ENCODE results near the gene PTPRA. TPM values are rescaled to one million over a fixed set of nuclear protein-coding genes. Genes with fewer than 3 reads are reported as not detected.

PTPRA gene
- total and polyA plus RNA-seq, 4 donors = 8.7 to 24.3 (median 15.7) TPM

GRCh38 chr20:2920473-2920872 is 47.2 kb downstream of the PTPRA start:
- no peaks in the 10 kb centered on the region for H3K27me3 ChIP-seq (ENCODE audit: control insufficient read depth in 4 of 4, insufficient read depth in 4 of 4, low read length in 3 of 4)
- 96% methylated on average over 1 of the region's 1 CpG for WGBS
- TF ChIP-seq ATF3 (IDR thresholded peaks at IDR 0.05) = no peak
- TF ChIP-seq, protein P1, sequence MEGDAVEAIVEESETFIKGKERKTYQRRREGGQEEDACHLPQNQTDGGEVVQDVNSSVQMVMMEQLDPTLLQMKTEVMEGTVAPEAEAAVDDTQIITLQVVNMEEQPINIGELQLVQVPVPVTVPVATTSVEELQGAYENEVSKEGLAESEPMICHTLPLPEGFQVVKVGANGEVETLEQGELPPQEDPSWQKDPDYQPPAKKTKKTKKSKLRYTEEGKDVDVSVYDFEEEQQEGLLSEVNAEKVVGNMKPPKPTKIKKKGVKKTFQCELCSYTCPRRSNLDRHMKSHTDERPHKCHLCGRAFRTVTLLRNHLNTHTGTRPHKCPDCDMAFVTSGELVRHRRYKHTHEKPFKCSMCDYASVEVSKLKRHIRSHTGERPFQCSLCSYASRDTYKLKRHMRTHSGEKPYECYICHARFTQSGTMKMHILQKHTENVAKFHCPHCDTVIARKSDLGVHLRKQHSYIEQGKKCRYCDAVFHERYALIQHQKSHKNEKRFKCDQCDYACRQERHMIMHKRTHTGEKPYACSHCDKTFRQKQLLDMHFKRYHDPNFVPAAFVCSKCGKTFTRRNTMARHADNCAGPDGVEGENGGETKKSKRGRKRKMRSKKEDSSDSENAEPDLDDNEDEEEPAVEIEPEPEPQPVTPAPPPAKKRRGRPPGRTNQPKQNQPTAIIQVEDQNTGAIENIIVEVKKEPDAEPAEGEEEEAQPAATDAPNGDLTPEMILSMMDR (IDR thresholded peaks at IDR 0.05; ENCODE audit: low read depth, low read length, missing input control) = no peak
- TF ChIP-seq SP1 (IDR thresholded peaks at IDR 0.05) = no peak
- no peak for TF ChIP-seq GABPA (IDR thresholded peaks at IDR 0.05 in 1 of 2, conservative IDR thresholded peaks at IDR 0.05 in 1 of 2)
- TF ChIP-seq FOXA1 (IDR thresholded peaks at IDR 0.05) = no peak
- TF ChIP-seq JUND (IDR thresholded peaks at IDR 0.05) = no peak
- no peak for TF ChIP-seq REST (IDR thresholded peaks at IDR 0.05)
- no peak for TF ChIP-seq TAF1 (conservative IDR thresholded peaks at IDR 0.05)
- TF ChIP-seq, protein P2, sequence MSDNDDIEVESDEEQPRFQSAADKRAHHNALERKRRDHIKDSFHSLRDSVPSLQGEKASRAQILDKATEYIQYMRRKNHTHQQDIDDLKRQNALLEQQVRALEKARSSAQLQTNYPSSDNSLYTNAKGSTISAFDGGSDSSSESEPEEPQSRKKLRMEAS (IDR thresholded peaks at IDR 0.05) = no peak
- TF ChIP-seq NR2F2 (IDR thresholded peaks at IDR 0.05) = no peak
- no peak for TF ChIP-seq EGR1 (IDR thresholded peaks at IDR 0.05; ENCODE audit: low read depth in 2 of 2)
- no peak for TF ChIP-seq ZBTB33 (IDR thresholded peaks at IDR 0.05)
- H3K4me1 ChIP-seq (ENCODE audit: control insufficient read depth in 4 of 4, insufficient read depth in 4 of 4, low read length in 3 of 4) = peaks cover 8 to 41% (median 30%) of the 10 kb centered on the region in 4 donors
- peaks cover 0 to 3% (median 0%) of the 10 kb centered on the region in 4 donors for H3K36me3 ChIP-seq (ENCODE audit: control insufficient read depth in 4 of 4, insufficient read depth in 3 of 4, low read depth in 1 of 4, low read length in 3 of 4)
- H3K9ac ChIP-seq (ENCODE audit: low read depth in 1 of 2, low read length in 2 of 2) = no peak overlapping the region
- peak overlapping the region; percentile 66 to 85 for H3K27ac ChIP-seq (ENCODE audit: low read depth in 1 of 2, low read length in 2 of 2)
- DNase-seq (ENCODE audit: low spot score) = no peak
- no peak overlapping the region for H3K4me3 ChIP-seq (ENCODE audit: low read depth in 1 of 3, low read length in 3 of 3)
- H3K9me3 ChIP-seq (ENCODE audit: control insufficient read depth in 4 of 4, low read length in 3 of 4) = no peaks in the 10 kb centered on the region

DNA sequence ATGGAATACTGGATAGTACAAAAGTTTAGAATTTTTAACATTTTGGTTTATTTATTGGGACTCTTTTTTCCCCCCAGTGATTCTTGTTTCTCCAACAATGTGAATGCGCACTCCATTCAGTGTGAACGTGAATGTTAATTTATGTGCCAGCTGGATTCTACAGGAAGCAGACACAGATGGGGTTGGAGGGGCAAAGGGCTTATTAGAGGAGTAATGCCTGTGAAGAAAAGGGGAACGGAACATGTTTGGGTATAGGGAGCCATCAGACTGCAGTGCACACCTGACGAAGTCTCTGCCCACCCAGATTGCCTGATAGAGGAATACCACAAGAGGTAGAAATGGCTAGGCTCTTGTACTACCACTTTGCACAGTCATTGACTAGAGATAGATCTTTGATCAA is 48.2 kb downstream of the PTPRA start:
- no peak for DNase-seq (ENCODE audit: low spot score)
- H3K27me3 ChIP-seq (ENCODE audit: control insufficient read depth in 4 of 4, insufficient read depth in 4 of 4, low read length in 3 of 4) = no peaks in the 10 kb centered on the region
- no peak overlapping the region for H3K9ac ChIP-seq (ENCODE audit: low read depth in 1 of 2, low read length in 2 of 2)
- TF ChIP-seq FOXA1 (IDR thresholded peaks at IDR 0.05) = no peak
- no peak for TF ChIP-seq ATF3 (IDR thresholded peaks at IDR 0.05)
- no peak for TF ChIP-seq REST (IDR thresholded peaks at IDR 0.05)
- no peak for TF ChIP-seq FOXA2 (IDR thresholded peaks at IDR 0.05)
- no peak for TF ChIP-seq RAD21 (IDR thresholded peaks at IDR 0.05)
- no peak for TF ChIP-seq SP1 (IDR thresholded peaks at IDR 0.05)
- no peak for TF ChIP-seq EGR1 (IDR thresholded peaks at IDR 0.05; ENCODE audit: low read depth in 2 of 2)
- no peak for TF ChIP-seq HNF4A (conservative IDR thresholded peaks at IDR 0.05)
- TF ChIP-seq YY1 (IDR thresholded peaks at IDR 0.05) = no peak
- TF ChIP-seq RXRA (IDR thresholded peaks at IDR 0.05) = no peak
- no peak for TF ChIP-seq GABPA (IDR thresholded peaks at IDR 0.05 in 1 of 2, conservative IDR thresholded peaks at IDR 0.05 in 1 of 2)
- no peak for TF ChIP-seq HNF4G (IDR thresholded peaks at IDR 0.05)
- peaks cover 0 to 3% (median 1%) of the 10 kb centered on the region in 4 donors for H3K36me3 ChIP-seq (ENCODE audit: control insufficient read depth in 4 of 4, insufficient read depth in 3 of 4, low read depth in 1 of 4, low read length in 3 of 4)
- H3K27ac ChIP-seq (ENCODE audit: low read depth in 1 of 2, low read length in 2 of 2) = no peak overlapping the region
- no peaks in the 10 kb centered on the region for H3K9me3 ChIP-seq (ENCODE audit: control insufficient read depth in 4 of 4, low read length in 3 of 4)
- 88% methylated on average over 4 of the region's 4 CpGs for WGBS
- peaks cover 8 to 41% (median 30%) of the 10 kb centered on the region in 4 donors for H3K4me1 ChIP-seq (ENCODE audit: control insufficient read depth in 4 of 4, insufficient read depth in 4 of 4, low read length in 3 of 4)
- H3K4me3 ChIP-seq (ENCODE audit: low read depth in 1 of 3, low read length in 3 of 3) = no peak overlapping the region
